IMR-90 (cell line): ENCODE results near the gene ATG10. TPM values are rescaled to one million over a fixed set of nuclear protein-coding genes. Genes with fewer than 3 reads are reported as not detected.

Source experiments
- ATAC-seq: fragments of 200-7000 bp; cut with Tn5 transposase; 2 replicates; pipeline ENCODE4 v1.9.1; 2020; ENCODE audit warnings: low read depth, mild to moderate bottlenecking, moderate library complexity
- BruUV-seq: library from RNA; stranded (reverse); fragments of 400-500 nt; replicated peaks from 2 replicates; lab custom pipeline; 2021; lab: Mats Ljungman, UMichigan
- CTCF ChIA-PET: fragments of 300-600 bp; formaldehyde crosslinking; extraction: SDS; loops from one replicate; lab custom pipeline; 2021; ENCODE audit warnings: antibody characterized with exemption; lab: Yijun Ruan, JAX
- POLR2A ChIA-PET: fragments of 300-600 bp; sonication (Branson Sonifier 250); formaldehyde crosslinking; loops from one replicate; lab custom pipeline; 2022; ENCODE audit warnings: antibody characterized with exemption; ENCODE audit not compliant: unreplicated experiment; lab: Charles Lee
- DNase-seq: peaks from one replicate; pipeline ENCODE4 v3.0.0; 2013
- H2AFZ ChIP-seq: replicated peaks from 2 replicates; pipeline ENCODE3; 2013; ENCODE audit warnings: low read length, mild to moderate bottlenecking; ENCODE audit not compliant: poor library complexity
- H2AK5ac ChIP-seq: 2 replicates; pipeline ENCODE4 v1.6.1; 2013; ENCODE audit warnings: low read depth, low read length, inconsistent platforms
- H2AK9ac ChIP-seq: replicated peaks from 2 replicates; pipeline ENCODE3; 2013; ENCODE audit warnings: mild to moderate bottlenecking, low read depth, low read length, moderate library complexity; ENCODE audit not compliant: poor library complexity
- H2BK120ac ChIP-seq: 2 replicates; pipeline ENCODE4 v1.6.1; 2013; ENCODE audit warnings: low read depth, low read length, inconsistent platforms
- H2BK15ac ChIP-seq: 3 replicates; pipeline ENCODE4 v1.6.1; 2013; ENCODE audit warnings: low read depth, low read length, inconsistent platforms
- H2BK20ac ChIP-seq: 2 replicates; pipeline ENCODE4 v1.6.1; 2013; ENCODE audit warnings: low read depth, mild to moderate bottlenecking, inconsistent platforms, low read length, moderate library complexity
- H2BK5ac ChIP-seq: 2 replicates; pipeline ENCODE4 v1.6.1; 2013; ENCODE audit warnings: mild to moderate bottlenecking, low read depth, low read length, inconsistent platforms; ENCODE audit not compliant: poor library complexity, severe bottlenecking
- H3K14ac ChIP-seq: replicated peaks from 2 replicates; pipeline ENCODE4 v1.6.1; 2013; ENCODE audit warnings: low read depth, low read length, inconsistent platforms
- H3K18ac ChIP-seq: 2 replicates; pipeline ENCODE4 v1.6.1; 2013; ENCODE audit warnings: low read depth, low read length, control low read depth
- H3K23ac ChIP-seq: 2 replicates; pipeline ENCODE4 v1.6.1; 2013; ENCODE audit warnings: low read depth, low read length, inconsistent platforms
- H3K27ac ChIP-seq: 2 replicates; pipeline ENCODE4 v1.5.1; 2013; ENCODE audit warnings: mild to moderate bottlenecking, control low read depth, low read length; ENCODE audit not compliant: insufficient read depth
- H3K27me3 ChIP-seq: 2 replicates; pipeline ENCODE4 v1.6.1; 2013; ENCODE audit warnings: low read length; ENCODE audit not compliant: control insufficient read depth, insufficient read depth
- H3K36me3 ChIP-seq: 2 replicates; pipeline ENCODE4 v1.6.1; 2013; ENCODE audit warnings: low read length, mixed read lengths; ENCODE audit not compliant: control insufficient read depth, insufficient read depth
- H3K4ac ChIP-seq: 2 replicates; pipeline ENCODE4 v1.6.1; 2013; ENCODE audit warnings: low read depth, low read length, inconsistent platforms
- H3K4me1 ChIP-seq: 2 replicates; pipeline ENCODE4 v1.6.1; 2013; ENCODE audit warnings: low read length, mixed read lengths; ENCODE audit not compliant: control insufficient read depth, insufficient read depth
- H3K4me2 ChIP-seq: 2 replicates; pipeline ENCODE4 v1.6.1; 2013; ENCODE audit warnings: low read depth, mild to moderate bottlenecking, control low read depth, low read length, moderate library complexity
- H3K4me3 ChIP-seq: 2 replicates; pipeline ENCODE4 v1.5.1; 2013; ENCODE audit warnings: low read depth, mild to moderate bottlenecking, control low read depth, low read length, moderate library complexity; ENCODE audit not compliant: insufficient read depth
- H3K56ac ChIP-seq: 2 replicates; pipeline ENCODE4 v1.6.1; 2013; ENCODE audit warnings: low read length, inconsistent platforms; ENCODE audit not compliant: insufficient read depth; ENCODE audit errors: extremely low read depth
- H3K79me1 ChIP-seq, 2 experiments: 2 replicates each; pipeline ENCODE4 v1.6.1; 2013; ENCODE audit warnings: low read length in 2 of 2, inconsistent platforms in 1 of 2, low read depth in 1 of 2
- H3K9ac ChIP-seq: 2 replicates; pipeline ENCODE4 v1.6.1; 2013; ENCODE audit warnings: low read depth, low read length, control low read depth
- H3K9me1 ChIP-seq: 2 replicates; pipeline ENCODE4 v1.6.1; 2013; ENCODE audit warnings: low read length, inconsistent platforms; ENCODE audit not compliant: insufficient read depth
- H3K9me3 ChIP-seq: 2 replicates; pipeline ENCODE4 v1.6.1; 2013; ENCODE audit warnings: low read length; ENCODE audit not compliant: control insufficient read depth, insufficient read depth
- H4K20me1 ChIP-seq: 2 replicates; pipeline ENCODE4 v1.6.1; 2013; ENCODE audit warnings: low read length, inconsistent platforms; ENCODE audit not compliant: insufficient read depth
- H4K5ac ChIP-seq: 2 replicates; pipeline ENCODE4 v1.6.1; 2013; ENCODE audit warnings: mild to moderate bottlenecking, low read depth, low read length, control low read depth
- H4K8ac ChIP-seq, 2 experiments: 2 replicates each; pipeline ENCODE4 v1.6.1; 2013; ENCODE audit warnings: low read depth in 2 of 2, low read length in 2 of 2, control low read depth in 1 of 2, inconsistent platforms in 1 of 2
- H4K91ac ChIP-seq: 2 replicates; pipeline ENCODE4 v1.6.1; 2013; ENCODE audit warnings: low read depth, low read length, inconsistent platforms; ENCODE audit not compliant: insufficient read depth
- BHLHE40 ChIP-seq: fragments of 150-350 bp; IDR thresholded peaks from 2 replicates; pipeline ENCODE4 v1.6.1; 2016; ENCODE audit warnings: mild to moderate bottlenecking, low read depth, low read length
- CEBPB ChIP-seq: IDR thresholded peaks from 2 replicates; pipeline ENCODE4 v1.6.1; 2012; ENCODE audit warnings: low read depth, low read length, improper control_type of control experiment
- CHD1 ChIP-seq: IDR thresholded peaks from 2 replicates; pipeline ENCODE4 v1.6.1; 2012; ENCODE audit warnings: low read depth, low read length, improper control_type of control experiment
- CTCF ChIP-seq: conservative IDR thresholded peaks from 2 replicates; pipeline ENCODE4 v1.5.1; 2012; ENCODE audit warnings: mild to moderate bottlenecking, low read depth, low read length, improper control_type of control experiment
- ELK1 ChIP-seq: fragments of 150-350 bp; IDR thresholded peaks from 2 replicates; pipeline ENCODE4 v1.6.1; 2016; ENCODE audit warnings: low read depth, mild to moderate bottlenecking, low read length, moderate library complexity, borderline replicate concordance
- FOS ChIP-seq: fragments of 150-350 bp; IDR thresholded peaks from 2 replicates; pipeline ENCODE4 v1.6.1; 2016; ENCODE audit warnings: low read depth, low read length
- MAFK ChIP-seq: IDR thresholded peaks from 2 replicates; pipeline ENCODE4 v1.6.1; 2012; ENCODE audit warnings: low read depth, low read length, improper control_type of control experiment
- MAZ ChIP-seq: IDR thresholded peaks from 2 replicates; pipeline ENCODE4 v1.6.1; 2012; ENCODE audit warnings: low read depth, mild to moderate bottlenecking, low read length, improper control_type of control experiment, moderate library complexity, borderline replicate concordance
- MXI1 ChIP-seq: IDR thresholded peaks from 2 replicates; pipeline ENCODE4 v1.6.1; 2012; ENCODE audit warnings: low read depth, mild to moderate bottlenecking, low read length, moderate library complexity, borderline replicate concordance
- NFE2L2 ChIP-seq: fragments of 150-350 bp; IDR thresholded peaks from 2 replicates; pipeline ENCODE4 v1.6.1; 2016; ENCODE audit warnings: low read depth, mild to moderate bottlenecking, low read length
- POLR2A ChIP-seq: IDR thresholded peaks from 2 replicates; pipeline ENCODE4 v1.6.1; 2012; ENCODE audit warnings: mild to moderate bottlenecking, low read depth, low read length
- RAD21 ChIP-seq: IDR thresholded peaks from 2 replicates; pipeline ENCODE4 v1.6.1; 2012; ENCODE audit warnings: low read length, improper control_type of control experiment
- RCOR1 ChIP-seq: IDR thresholded peaks from 2 replicates; pipeline ENCODE4 v1.6.1; 2012; ENCODE audit warnings: mild to moderate bottlenecking, low read length, improper control_type of control experiment; ENCODE audit not compliant: insufficient replicate concordance
- RFX5 ChIP-seq: IDR thresholded peaks from 2 replicates; pipeline ENCODE4 v1.8.0; 2012; ENCODE audit warnings: low read depth, mild to moderate bottlenecking, low read length, moderate library complexity
- SMC3 ChIP-seq: fragments of 150-350 bp; IDR thresholded peaks from 2 replicates; pipeline ENCODE4 v1.6.1; 2016; ENCODE audit warnings: low read depth, mild to moderate bottlenecking, antibody characterized with exemption, low read length, moderate library complexity
- USF2 ChIP-seq: fragments of 150-350 bp; IDR thresholded peaks from 2 replicates; pipeline ENCODE4 v1.6.1; 2017; ENCODE audit warnings: mild to moderate bottlenecking, antibody characterized with exemption, low read length, low read depth
- WGBS, 2 experiments: methylation state at CpG; one replicate each; pipeline versions ENCODE4 v1.1.5 to v1.1.7; 2013; ENCODE audit warnings: missing lambda C conversion rate in 2 of 2; ENCODE audit not compliant: insufficient read length in 1 of 2; ENCODE audit errors: extremely low coverage in 2 of 2; 5-methylcytosine and 5-hydroxymethylcytosine counted together
- dilution Hi-C: fragments of 300-500 bp; cut with HindIII; formaldehyde crosslinking; loops from one replicate; pipeline ENCODE4 v1.14.3; 2018; ENCODE audit warnings: low sequenced_read_pairs; ENCODE audit not compliant: unreplicated experiment
- in situ Hi-C: fragments of 300-500 bp; cut with MboI; formaldehyde crosslinking; loops from 3 replicates; pipeline ENCODE4 v1.14.3; 2019; ENCODE audit warnings: low sequenced_read_pairs, inconsistent platforms, mixed read lengths
- intact Hi-C: fragments of 100-400 bp; cut with micrococcal nuclease; formaldehyde crosslinking; loops from 2 replicates; pipeline ENCODE4 v1.10.0; 2022
- polyA plus RNA-seq, 3 experiments: library from polyadenylated mRNA; depleted of rRNA; stranded (reverse); fragments of >200 nt; gene quantifications; 2 replicates each; pipeline ENCODE4 v1.2.3, GENCODE V29; 2012; ENCODE audit warnings: low replicate concordance in 1 of 3
- total RNA-seq: library from RNA; depleted of rRNA; stranded (reverse); fragments of >200 nt; gene quantifications from 2 replicates; pipeline ENCODE4 v1.2.3, GENCODE V29; 2012

ATG10 gene
- total and polyA plus RNA-seq, 2 of the 4 experiments (the other 2 are of a cell fraction): 3.4 to 8.1 TPM

GRCh38 chr5:82046276-82046647 lies 74.4 kb downstream of the ATG10 start:
- no peak overlapping the region for H3K4me3 ChIP-seq
- H3K18ac ChIP-seq: no peak overlapping the region
- no peaks in the 10 kb centered on the region for H3K36me3 ChIP-seq
- in situ Hi-C loops: no loop called here
- H4K91ac ChIP-seq: no peak overlapping the region
- H2BK20ac ChIP-seq: no peak overlapping the region
- no peak overlapping the region for H2BK15ac ChIP-seq
- H3K56ac ChIP-seq: no peak overlapping the region
- no peak overlapping the region for H2BK120ac ChIP-seq
- ATAC-seq (no peak), DNase-seq (no peak)
- H3K27me3 ChIP-seq: no peaks in the 10 kb centered on the region
- no peak overlapping the region for H3K4ac ChIP-seq
- BruUV-seq: no TSS peak
- no peak overlapping the region for H3K14ac ChIP-seq
- peaks cover 3% of the 10 kb centered on the region; the same call in 1 of the 2 replicates for H3K9me3 ChIP-seq
- peaks cover 6% of the 10 kb centered on the region for H3K4me1 ChIP-seq
- ChIA-PET POLR2A (no interaction called here), CTCF (no interaction called here)
- no peaks in the 10 kb centered on the region for H4K20me1 ChIP-seq
- H2AK5ac ChIP-seq: no peak overlapping the region
- H3K9ac ChIP-seq: no peak overlapping the region
- no peak overlapping the region for H4K5ac ChIP-seq
- intact Hi-C loops: no loop called here
- H3K9me1 ChIP-seq: no peaks in the 10 kb centered on the region; the same call in 1 of the 2 replicates
- no peak overlapping the region for H4K8ac ChIP-seq
- no peak overlapping the region for H2AK9ac ChIP-seq
- TF ChIP-seq RAD21 (no peak), MAZ (no peak), CTCF (no peak), CHD1 (no peak), RFX5 (no peak), POLR2A (no peak), CEBPB (no peak), RCOR1 (no peak), MAFK (no peak), USF2 (no peak), NFE2L2 (no peak), MXI1 (no peak), BHLHE40 (no peak), FOS (no peak), ELK1 (no peak), SMC3 (no peak)
- no CpG with 5 or more reads among the region's 2 CpGs for WGBS, 2 experiments
- H3K23ac ChIP-seq: no peak overlapping the region
- dilution Hi-C loops: no loop called here
- no peak overlapping the region for H3K4me2 ChIP-seq
- no peak overlapping the region for H3K27ac ChIP-seq
- no peak overlapping the region for H2AFZ ChIP-seq
- H2BK5ac ChIP-seq: no peak overlapping the region
- no peaks in the 10 kb centered on the region; a peak in 1 of 4 replicates for H3K79me1 ChIP-seq
